HG03064 (cell line): ENCODE results near the gene GALNTL6.

ENCODE experiments used
- ATAC-seq: cut with Tn5 transposase; IDR thresholded peaks from one replicate; pipeline ENCODE4 v1.9.1; 2021; ENCODE audit warnings: low read depth; ENCODE audit not compliant: unreplicated experiment

GALNTL6 gene

GRCh38 chr4:172514011-172514410 lies 700.8 kb downstream of the GALNTL6 start:
- no peak for ATAC-seq

- no peak for ATAC-seq
Observed at GRCh38 chr4:172514801-172515200, 701.6 kb downstream of the GALNTL6 start.

GRCh38 chr4:172515266-172515879 lies 702.2 kb downstream of the GALNTL6 start:
- no peak for ATAC-seq

- no peak for ATAC-seq
Observed at GRCh38 chr4:172517391-172517790, 704.2 kb downstream of the GALNTL6 start.

- no peak for ATAC-seq
Observed at GRCh38 chr4:172521248-172521647, 708.0 kb downstream of the GALNTL6 start.

- no peak for ATAC-seq
Observed at GRCh38 chr4:172521680-172522079, 708.5 kb downstream of the GALNTL6 start.

GRCh38 chr4:172543249-172543648 lies 730.0 kb downstream of the GALNTL6 start:
- ATAC-seq = no peak

- ATAC-seq = no peak
Observed at GRCh38 chr4:172546782-172547181, 733.6 kb downstream of the GALNTL6 start.

- no peak for ATAC-seq
Observed at GRCh38 chr4:172547724-172548123, 734.5 kb downstream of the GALNTL6 start.

- no peak for ATAC-seq
Observed at GRCh38 chr4:172553216-172553615, 740.0 kb downstream of the GALNTL6 start.

GRCh38 chr4:172554588-172554987 lies 741.4 kb downstream of the GALNTL6 start:
- no peak for ATAC-seq

GRCh38 chr4:172555725-172556124 lies 742.5 kb downstream of the GALNTL6 start:
- ATAC-seq = no peak

GRCh38 chr4:172573899-172574298 lies 760.7 kb downstream of the GALNTL6 start:
- ATAC-seq = no peak

- ATAC-seq = no peak
Observed at GRCh38 chr4:172578712-172579111, 765.5 kb downstream of the GALNTL6 start.

GRCh38 chr4:172584816-172585215 lies 771.6 kb downstream of the GALNTL6 start:
- no peak for ATAC-seq

- ATAC-seq = no peak
Observed at GRCh38 chr4:172596206-172596605, 783.0 kb downstream of the GALNTL6 start.

GRCh38 chr4:172599554-172599953 lies 786.4 kb downstream of the GALNTL6 start:
- no peak for ATAC-seq

GRCh38 chr4:172601195-172601594 lies 788.0 kb downstream of the GALNTL6 start:
- no peak for ATAC-seq

- ATAC-seq = no peak
Observed at GRCh38 chr4:172619218-172619617, 806.0 kb downstream of the GALNTL6 start.

GRCh38 chr4:172619798-172620197 lies 806.6 kb downstream of the GALNTL6 start:
- no peak for ATAC-seq

GRCh38 chr4:172628263-172628662 lies 815.1 kb downstream of the GALNTL6 start:
- ATAC-seq = no peak

GRCh38 chr4:172630280-172630679 lies 817.1 kb downstream of the GALNTL6 start:
- ATAC-seq = no peak

- no peak for ATAC-seq
Observed at GRCh38 chr4:172631832-172632231, 818.6 kb downstream of the GALNTL6 start.
